PC-3 (cell line): ENCODE measurements around the gene RAB11FIP4.

Source experiments
- CTCF ChIP-seq: fragments of 300-600 bp; sonication (generic); conservative IDR thresholded peaks from 2 replicates; pipeline ENCODE4 v1.5.1; 2017; ENCODE audit warnings: antibody characterized with exemption, low read depth, mild to moderate bottlenecking, low read length
- EZH2 ChIP-seq: fragments of 300-600 bp; sonication (generic); IDR thresholded peaks from one replicate; pipeline ENCODE4 v1.6.1; 2017; ENCODE audit warnings: antibody characterized with exemption, mild to moderate bottlenecking, low read length; ENCODE audit not compliant: unreplicated experiment

- TF ChIP-seq CTCF: no peak
- no peak for TF ChIP-seq EZH2
Observed at GRCh38 chr17:31439716-31440115, 48.2 kb downstream of the RAB11FIP4 start.
